ENCODE measurements around the gene KDM7A. TPM values are rescaled to one million over a fixed set of nuclear protein-coding genes. Genes with fewer than 3 reads are reported as not detected.

KDM7A gene
- total RNA-seq, 1 experiment from 2014 or later, result 6.6 TPM

DNA sequence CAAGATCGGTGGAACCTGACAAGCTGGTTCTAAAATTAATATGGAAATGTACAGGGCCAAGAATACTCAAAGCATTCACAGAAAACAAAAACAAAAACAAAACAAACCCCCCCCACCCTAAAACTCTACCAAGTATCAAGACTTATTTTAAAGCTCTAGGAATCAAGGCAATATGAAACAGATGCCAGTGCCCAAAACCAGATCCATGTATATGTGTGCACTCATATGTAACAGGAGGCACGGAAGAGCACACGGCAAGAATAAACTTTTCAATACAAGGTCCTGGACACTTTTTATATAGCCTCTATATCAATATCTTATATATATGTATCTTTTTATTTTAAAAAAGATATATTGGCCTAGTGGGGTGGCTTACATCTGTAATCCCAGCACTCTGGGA, 35.5 kb downstream of the KDM7A start:
- no peak overlapping the region for H3K56ac ChIP-seq (ENCODE audit: insufficient read length, low read depth, low read length)
- H3T11ph ChIP-seq (ENCODE audit: low read length), result no peak overlapping the region
- peaks cover 3% of the 10 kb centered on the region; the same call in 1 of the 2 replicates for H3K79me2 ChIP-seq (ENCODE audit: insufficient read depth, low read length)
- no peak for DNase-seq
- H3K4me1 ChIP-seq (ENCODE audit: insufficient read depth, low read length), result no peaks in the 10 kb centered on the region
- H2AFZ ChIP-seq (ENCODE audit: low read length), result no peak overlapping the region
- H3K23me2 ChIP-seq (ENCODE audit: insufficient read length, low read depth, low read length, poor library complexity, severe bottlenecking), result no peaks in the 10 kb centered on the region
- Mint-ChIP-seq H3K9me3 (no peaks in the 10 kb centered on the region), H3K27ac (no peak overlapping the region), H3K36me3 (ENCODE audit: insufficient read depth in 1 of 3, low read depth in 3 of 3) (peaks cover 0 to 5% (median 0%) of the 10 kb centered on the region in 3 experiments; a peak in 2 of 7 replicates), H3K4me3 (no peak overlapping the region), H3K27me3 (ENCODE audit: low read depth) (no peaks in the 10 kb centered on the region), H3K4me1 (no peaks in the 10 kb centered on the region)
- H3K27me3 ChIP-seq (ENCODE audit: insufficient read depth, low read length), result no peaks in the 10 kb centered on the region
- no peak overlapping the region for H2BK20ac ChIP-seq (ENCODE audit: low read depth, low read length, poor library complexity, severe bottlenecking)
- H3K4me2 ChIP-seq (ENCODE audit: insufficient read depth, insufficient read length, low read length), result no peak overlapping the region
- TF ChIP-seq, protein P1, sequence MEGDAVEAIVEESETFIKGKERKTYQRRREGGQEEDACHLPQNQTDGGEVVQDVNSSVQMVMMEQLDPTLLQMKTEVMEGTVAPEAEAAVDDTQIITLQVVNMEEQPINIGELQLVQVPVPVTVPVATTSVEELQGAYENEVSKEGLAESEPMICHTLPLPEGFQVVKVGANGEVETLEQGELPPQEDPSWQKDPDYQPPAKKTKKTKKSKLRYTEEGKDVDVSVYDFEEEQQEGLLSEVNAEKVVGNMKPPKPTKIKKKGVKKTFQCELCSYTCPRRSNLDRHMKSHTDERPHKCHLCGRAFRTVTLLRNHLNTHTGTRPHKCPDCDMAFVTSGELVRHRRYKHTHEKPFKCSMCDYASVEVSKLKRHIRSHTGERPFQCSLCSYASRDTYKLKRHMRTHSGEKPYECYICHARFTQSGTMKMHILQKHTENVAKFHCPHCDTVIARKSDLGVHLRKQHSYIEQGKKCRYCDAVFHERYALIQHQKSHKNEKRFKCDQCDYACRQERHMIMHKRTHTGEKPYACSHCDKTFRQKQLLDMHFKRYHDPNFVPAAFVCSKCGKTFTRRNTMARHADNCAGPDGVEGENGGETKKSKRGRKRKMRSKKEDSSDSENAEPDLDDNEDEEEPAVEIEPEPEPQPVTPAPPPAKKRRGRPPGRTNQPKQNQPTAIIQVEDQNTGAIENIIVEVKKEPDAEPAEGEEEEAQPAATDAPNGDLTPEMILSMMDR (conservative IDR thresholded peaks at IDR 0.05), result no peak
- H3K9me3 ChIP-seq (ENCODE audit: control insufficient read depth, low read depth, low read length), result no peaks in the 10 kb centered on the region
- H2BK12ac ChIP-seq (ENCODE audit: insufficient read length, low read depth, low read length), result no peak overlapping the region
- no peak overlapping the region for H3K4ac ChIP-seq (ENCODE audit: low read depth, low read length)
- H2AK5ac ChIP-seq (ENCODE audit: insufficient read length, low read length), result no peak overlapping the region
- H3K23ac ChIP-seq (ENCODE audit: insufficient read length, low read depth, low read length), result no peak overlapping the region
- H3K9ac ChIP-seq (ENCODE audit: extremely low read depth, insufficient read length, low read length), result no peak overlapping the region
- no peak overlapping the region for H2BK5ac ChIP-seq (ENCODE audit: insufficient read length, low read length)
- H3K18ac ChIP-seq (ENCODE audit: insufficient read length, low read depth, low read length), result no peak overlapping the region
- H3K27ac ChIP-seq (ENCODE audit: insufficient read length, low read depth, low read length), result no peak overlapping the region
- H4K5ac ChIP-seq (ENCODE audit: insufficient read length, low read depth, low read length), result no peak overlapping the region
- H4K91ac ChIP-seq (ENCODE audit: insufficient read length, low read depth, low read length), result no peak overlapping the region
- no peaks in the 10 kb centered on the region for H4K20me1 ChIP-seq (ENCODE audit: control insufficient read depth, insufficient read depth, insufficient read length)
- no peaks in the 10 kb centered on the region for H3K79me1 ChIP-seq (ENCODE audit: insufficient read depth, low read depth, low read length, poor library complexity, severe bottlenecking)
- H4K8ac ChIP-seq (replicated peaks; ENCODE audit: insufficient read length, low read depth, low read length), result no peak overlapping the region
- H2BK120ac ChIP-seq (ENCODE audit: low read depth, low read length, poor library complexity, severe bottlenecking), result no peak overlapping the region
- no peak overlapping the region for H3K14ac ChIP-seq (ENCODE audit: insufficient read depth, low read length)
- no peak overlapping the region for H2BK15ac ChIP-seq (ENCODE audit: low read depth, low read length)
- WGBS (ENCODE audit: extremely low coverage, insufficient read length, low lambda C conversion rate), result no CpG with 5 or more reads among the region's 3 CpGs

All from H9 (cell line).